H1 (cell line): ENCODE measurements around the gene CLEC2A. TPM values are rescaled to one million over a fixed set of nuclear protein-coding genes. Genes with fewer than 3 reads are reported as not detected.

Experiments used
- CTCF ChIA-PET: fragments of 300-600 bp; sonication (Branson Sonifier 250); formaldehyde crosslinking; loops from one replicate; lab custom pipeline; 2021; ENCODE audit not compliant: partially characterized antibody; lab: Charles Lee
- POLR2A ChIA-PET: fragments of 300-600 bp; sonication (Branson Sonifier 250); formaldehyde crosslinking; loops from one replicate; lab custom pipeline; 2021; ENCODE audit warnings: inconsistent platforms; ENCODE audit not compliant: partially characterized antibody; lab: Charles Lee
- DNase-seq, 2 experiments: peaks; one replicate each; pipeline versions ENCODE4 v3.0.0 to v3.0.0-alpha.2; 2010 to 2022; ENCODE audit warnings: low spot score in 2 of 2, low read depth in 1 of 2, mixed read lengths in 1 of 2
- FAIRE-seq: peaks from 2 replicates; lab custom pipeline; 2011; peaks lifted over from hg19 to GRCh38; lab: Jason Lieb, UNC
- H2AFZ ChIP-seq: 2 replicates; pipeline ENCODE4 v1.8.1; 2012; ENCODE audit warnings: low read length, inconsistent platforms
- H2AK5ac ChIP-seq: 2 replicates; pipeline ENCODE4 v1.6.1; 2013; ENCODE audit warnings: low read depth, low read length
- H2BK120ac ChIP-seq: replicated peaks from 2 replicates; pipeline ENCODE3; 2013; ENCODE audit warnings: low read depth, low read length, inconsistent platforms
- H2BK12ac ChIP-seq: 2 replicates; pipeline ENCODE4 v1.6.1; 2013; ENCODE audit warnings: low read depth, low read length
- H2BK15ac ChIP-seq: 2 replicates; pipeline ENCODE4 v1.6.1; 2013; ENCODE audit warnings: low read length
- H2BK20ac ChIP-seq: 2 replicates; pipeline ENCODE4 v1.6.1; 2013; ENCODE audit warnings: low read length
- H2BK5ac ChIP-seq: 2 replicates; pipeline ENCODE4 v1.6.1; 2013; ENCODE audit warnings: low read depth, low read length
- H3K14ac ChIP-seq: 2 replicates; pipeline ENCODE4 v1.6.1; 2013; ENCODE audit warnings: inconsistent platforms; ENCODE audit not compliant: insufficient read length
- H3K18ac ChIP-seq: 2 replicates; pipeline ENCODE4 v1.6.1; 2013; ENCODE audit warnings: low read length; ENCODE audit errors: extremely low read depth
- H3K23ac ChIP-seq: 2 replicates; pipeline ENCODE4 v1.6.1; 2013; ENCODE audit warnings: inconsistent platforms; ENCODE audit not compliant: insufficient read length
- H3K23me2 ChIP-seq: 2 replicates; pipeline ENCODE4 v1.6.1; 2013; ENCODE audit warnings: low read depth, low read length
- H3K27ac ChIP-seq: 2 replicates; pipeline ENCODE4 v1.6.1; 2011; ENCODE audit warnings: low read depth, low read length, inconsistent platforms
- H3K27me3 ChIP-seq, 4 experiments: replicated peaks in 1 of 4; 1 replicate in 1 of 4; 2 replicates in 3 of 4; pipeline versions ENCODE4 v1.6.1 to v1.8.1; 2011 to 2013; ENCODE audit warnings: low read length in 3 of 4, mild to moderate bottlenecking in 3 of 4, inconsistent platforms in 2 of 4, mixed read lengths in 2 of 4, moderate library complexity in 1 of 4; ENCODE audit not compliant: control insufficient read depth in 3 of 4, insufficient read depth in 3 of 4; ENCODE audit errors: extremely low read depth in 1 of 4
- H3K36me3 ChIP-seq, 4 experiments: 2 replicates each; pipeline versions ENCODE4 v1.6.1 to v1.8.1; 2011 to 2013; ENCODE audit warnings: mild to moderate bottlenecking in 4 of 4, low read length in 3 of 4, moderate library complexity in 2 of 4, control low read depth in 1 of 4, inconsistent platforms in 1 of 4; ENCODE audit not compliant: insufficient read depth in 4 of 4, control insufficient read depth in 2 of 4
- H3K4ac ChIP-seq: replicated peaks from 2 replicates; pipeline ENCODE3; 2013; ENCODE audit warnings: low read length, low read depth, mixed read lengths, inconsistent platforms; ENCODE audit not compliant: insufficient read length
- H3K4me1 ChIP-seq, 4 experiments: replicated peaks in 1 of 4; 1 replicate in 1 of 4; 2 replicates in 3 of 4; pipeline versions ENCODE4 v1.6.1 to v1.8.1; 2011 to 2013; ENCODE audit warnings: low read length in 3 of 4, inconsistent platforms in 2 of 4, mixed read lengths in 1 of 4; ENCODE audit not compliant: insufficient read depth in 4 of 4, control insufficient read depth in 3 of 4
- H3K4me2 ChIP-seq, 2 experiments: 2 replicates each; pipeline versions ENCODE4 v1.6.1 to v1.8.1; 2011 to 2013; ENCODE audit warnings: low read depth in 2 of 2, low read length in 2 of 2, control low read depth in 1 of 2, inconsistent platforms in 1 of 2, mild to moderate bottlenecking in 1 of 2; ENCODE audit not compliant: insufficient read depth in 1 of 2
- H3K4me3 ChIP-seq, 4 experiments: fragments of 200-600, 300-600 bp in 1 of 4; sonication (generic), shearing (Covaris generic), sonication (Bioruptor Twin) in 1 of 4; 2 replicates each; pipeline versions ENCODE4 v1.5.1 to v1.8.1; 2011 to 2016; ENCODE audit warnings: low read length in 4 of 4, low read depth in 3 of 4, control low read depth in 2 of 4, inconsistent platforms in 2 of 4, mild to moderate bottlenecking in 2 of 4, mixed read lengths in 1 of 4, moderate library complexity in 1 of 4; ENCODE audit not compliant: insufficient read depth in 2 of 4; ENCODE audit errors: extremely low read depth in 1 of 4
- H3K56ac ChIP-seq: replicated peaks from 2 replicates; pipeline ENCODE3; 2013; ENCODE audit warnings: low read depth, mild to moderate bottlenecking, mixed read lengths, low read length, inconsistent platforms; ENCODE audit not compliant: insufficient read length
- H3K79me1 ChIP-seq: 2 replicates; pipeline ENCODE4 v1.6.1; 2013; ENCODE audit warnings: low read depth, low read length, control low read depth
- H3K79me2 ChIP-seq, 2 experiments: 2 replicates each; pipeline versions ENCODE4 v1.6.1 to v1.8.1; 2012 to 2013; ENCODE audit warnings: low read length in 2 of 2, mild to moderate bottlenecking in 2 of 2, inconsistent platforms in 1 of 2; ENCODE audit not compliant: insufficient read depth in 2 of 2, control insufficient read depth in 1 of 2
- H3K9ac ChIP-seq, 4 experiments: replicated peaks in 1 of 4; 1 replicate in 1 of 4; 2 replicates in 3 of 4; pipeline versions ENCODE4 v1.6.1 to v1.8.1; 2011 to 2013; ENCODE audit warnings: low read depth in 3 of 4, low read length in 3 of 4, control low read depth in 2 of 4, mild to moderate bottlenecking in 2 of 4, moderate library complexity in 2 of 4, inconsistent platforms in 1 of 4; ENCODE audit errors: extremely low read depth in 1 of 4
- H3K9me3 ChIP-seq, 2 experiments: 2 replicates each; pipeline versions ENCODE4 v1.6.1 to v1.8.1; 2012 to 2013; ENCODE audit warnings: mild to moderate bottlenecking in 2 of 2, moderate library complexity in 2 of 2, control low read depth in 1 of 2, inconsistent platforms in 1 of 2, low read depth in 1 of 2, low read length in 1 of 2, mixed read lengths in 1 of 2; ENCODE audit not compliant: insufficient read depth in 2 of 2
- H4K20me1 ChIP-seq, 2 experiments: replicated peaks in 1 of 2; 2 replicates each; pipeline versions ENCODE3 to v1.8.1; 2011 to 2013; ENCODE audit warnings: inconsistent platforms in 2 of 2, low read length in 2 of 2, mild to moderate bottlenecking in 1 of 2; ENCODE audit not compliant: insufficient read depth in 2 of 2, control insufficient read depth in 1 of 2
- H4K5ac ChIP-seq: 2 replicates; pipeline ENCODE4 v1.6.1; 2013; ENCODE audit warnings: low read length, low read depth, mixed read lengths, inconsistent platforms; ENCODE audit not compliant: insufficient read length
- H4K8ac ChIP-seq: 2 replicates; pipeline ENCODE4 v1.8.0; 2013; ENCODE audit warnings: mild to moderate bottlenecking, moderate library complexity, low read length, inconsistent platforms; ENCODE audit not compliant: insufficient read depth; ENCODE audit errors: extremely low read depth
- H4K91ac ChIP-seq: replicated peaks from 2 replicates; pipeline ENCODE3; 2013; ENCODE audit warnings: low read length, mixed read lengths, inconsistent platforms; ENCODE audit not compliant: insufficient read length
- BCL11A ChIP-seq, 2 experiments: IDR thresholded peaks; one replicate each; pipeline ENCODE4 v1.6.1; 2011; ENCODE audit warnings: low read depth in 2 of 2, low read length in 2 of 2, mild to moderate bottlenecking in 2 of 2
- CBX8 ChIP-seq: fragments of 300-800, 300-1000 bp; sonication (generic); IDR thresholded peaks from 2 replicates; pipeline ENCODE4 v1.7.1; 2016; ENCODE audit warnings: low read depth, low read length, borderline replicate concordance
- NRF1 ChIP-seq: IDR thresholded peaks from 2 replicates; pipeline ENCODE4 v1.6.1; 2011; ENCODE audit warnings: mild to moderate bottlenecking, low read depth, low read length, improper control_type of control experiment
- RNF2 ChIP-seq: fragments of 200-900, 300-1000 bp; sonication (generic); IDR thresholded peaks from 2 replicates; pipeline ENCODE4 v1.7.1; 2016; ENCODE audit warnings: borderline replicate concordance, low read depth, mild to moderate bottlenecking, antibody characterized with exemption, low read length; ENCODE audit not compliant: poor library complexity, severe bottlenecking; ENCODE audit errors: missing control alignments
- TEAD4 ChIP-seq: IDR thresholded peaks from 2 replicates; pipeline ENCODE4 v1.6.1; 2012; ENCODE audit warnings: low read depth, low read length, inconsistent platforms, mixed read lengths
- WGBS, 2 experiments: shearing (Covaris generic) in 1 of 2; methylation state at CpG; one replicate each; pipeline versions ENCODE4 v1.1.6 to v1.1.7; 2013 to 2015; ENCODE audit warnings: low lambda C conversion rate in 2 of 2, mixed read lengths in 2 of 2, inconsistent platforms in 1 of 2, low coverage in 1 of 2, missing lambda C conversion rate in 1 of 2; ENCODE audit not compliant: insufficient replicate concordance in 2 of 2, insufficient coverage in 1 of 2, insufficient read length in 1 of 2; ENCODE audit errors: extremely low coverage in 1 of 2, missing lambda C conversion rate in 1 of 2; 5-methylcytosine and 5-hydroxymethylcytosine counted together
- polyA plus RNA-seq, 7 experiments: library from polyadenylated mRNA; depleted of rRNA in 3 of 7; stranded (reverse) in 5 of 7; unstranded in 2 of 7; fragments of >200 nt in 5 of 7; fragments of 200-250 nt in 2 of 7; gene quantifications; 1 replicate in 5 of 7; 2 replicates in 1 of 7; 4 replicates in 1 of 7; pipeline versions ENCODE4 v1.2.1 to v1.2.3, GENCODE V29; 2011 to 2013; ENCODE audit warnings: missing spikeins in 2 of 7, mixed read lengths in 2 of 7
- total RNA-seq: library from RNA; stranded (reverse); fragmentation: NEBNext Ultra II Directional; extraction: Animal tissue kit (Norgen Biotek cat#: 25700); gene quantifications from 2 replicates; pipeline ENCODE4 v1.2.1, GENCODE V29; 2021

CLEC2A gene
- total and polyA plus RNA-seq, 2 of the 8 experiments (the other 6 are each of a cell fraction or from before 2014, with no cell fraction given) = 0.63 to 3.7 TPM

DNA sequence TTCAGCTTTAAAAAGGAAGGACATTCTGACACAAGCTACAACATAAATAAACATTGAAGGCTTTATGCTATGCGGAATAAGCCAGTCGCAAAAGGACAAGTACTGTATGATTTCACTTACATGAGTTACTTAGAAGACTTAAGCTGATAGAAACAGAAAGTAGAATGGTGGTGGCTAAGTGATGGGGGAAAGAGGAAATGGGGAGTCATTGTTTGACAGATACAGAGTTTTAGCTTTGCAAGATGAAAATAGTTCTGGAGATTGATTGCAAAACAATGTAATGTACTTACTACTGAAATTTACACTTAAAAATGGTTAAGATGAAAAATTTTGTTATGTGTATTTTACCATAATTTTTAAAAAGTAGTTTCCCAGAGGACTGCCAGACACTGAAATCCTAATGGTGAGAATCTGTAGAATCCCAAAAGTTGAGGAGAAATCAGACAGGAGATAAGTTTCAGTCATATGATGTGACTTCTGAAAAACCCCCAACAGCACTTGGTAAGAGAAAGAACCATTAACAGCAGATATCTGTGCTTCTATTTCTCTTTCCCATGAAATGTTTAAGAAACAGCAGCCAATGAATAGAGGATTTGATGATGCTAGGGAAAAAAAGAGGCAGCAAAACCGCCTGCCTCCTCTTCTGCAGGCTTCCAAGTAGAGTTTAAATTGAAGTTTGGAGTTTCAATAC lies 16.6 kb upstream of the CLEC2A start:
- CTCF ChIA-PET = interaction anchor here (0.5 to 1.8 kb wide), 3 partner anchors 9 to 191 kb away, joined by 3 to 6 read pairs (median 5); no protein-coding TSS in a partner anchor

More for the DNA sequence above, 16.6 kb upstream of the CLEC2A start:
- no peak overlapping the region for H4K91ac ChIP-seq
- DNase-seq = no peak
- no peak overlapping the region for H3K56ac ChIP-seq
- H3K4me1 ChIP-seq = no peaks in the 10 kb centered on the region
- no peak overlapping the region for H3K4ac ChIP-seq
- POLR2A ChIA-PET = no interaction called here
- no peaks in the 10 kb centered on the region for H3K27me3 ChIP-seq
- H3K4me2 ChIP-seq = no peak overlapping the region
- peaks cover 0 to 8% of the 10 kb centered on the region in 2 experiments; a peak in 2 of 4 replicates for H3K9me3 ChIP-seq
- no peaks in the 10 kb centered on the region for H3K36me3 ChIP-seq
- H4K5ac ChIP-seq = no peak overlapping the region
- H3K23me2 ChIP-seq = no peaks in the 10 kb centered on the region
- no peak overlapping the region for H3K18ac ChIP-seq
- 100% methylated on average over 3 of the region's 3 CpGs; no CpG with 5 or more reads in 1 of the 2 experiments for WGBS, 2 experiments
- no peak overlapping the region for H2BK5ac ChIP-seq
- no peaks in the 10 kb centered on the region for H3K79me2 ChIP-seq
- no peak overlapping the region for H3K14ac ChIP-seq
- FAIRE-seq = no peak
- no peak overlapping the region for H3K23ac ChIP-seq
- no peak overlapping the region for H3K27ac ChIP-seq
- no peak overlapping the region for H3K4me3 ChIP-seq
- TF ChIP-seq RNF2 (no peak), NRF1 (no peak), BCL11A (IDR thresholded peaks at IDR 0.05; ENCODE audit: low read depth in 2 of 2, low read length in 2 of 2) (no peak), TEAD4 (no peak), CBX8 (no peak)
- no peak overlapping the region for H2BK12ac ChIP-seq
- H2AFZ ChIP-seq = no peak overlapping the region
- no peak overlapping the region for H2AK5ac ChIP-seq
- no peak overlapping the region for H4K8ac ChIP-seq
- H3K79me1 ChIP-seq = no peaks in the 10 kb centered on the region
- no peak overlapping the region for H2BK120ac ChIP-seq
- no peak overlapping the region for H2BK15ac ChIP-seq
- H2BK20ac ChIP-seq = no peak overlapping the region
- no peak overlapping the region for H3K9ac ChIP-seq
- no peaks in the 10 kb centered on the region for H4K20me1 ChIP-seq
